GM21515 (cell line): ENCODE measurements around the gene GRID2IP.
"Not testable (repeated sequence)": the region's sequence is repeated elsewhere in the genome, so short reads cannot be mapped to it uniquely, and the experiment has no call there.

Experiments
- ATAC-seq: cut with Tn5 transposase; IDR thresholded peaks from one replicate; pipeline ENCODE4 v1.9.1; 2021; ENCODE audit not compliant: unreplicated experiment

GRID2IP gene

GRCh38 chr7:6495597-6496262, 55.5 kb downstream of the GRID2IP start:
- ATAC-seq: no peak

- ATAC-seq: no peak
Measured at GRCh38 chr7:6494365-6494764, 56.9 kb downstream of the GRID2IP start.

- no peak for ATAC-seq
Measured at GRCh38 chr7:6491194-6491593, 60.1 kb downstream of the GRID2IP start.

GRCh38 chr7:6489612-6490011, 61.6 kb downstream of the GRID2IP start:
- no peak for ATAC-seq

- no peak for ATAC-seq
Measured at GRCh38 chr7:6487184-6487545, 64.1 kb downstream of the GRID2IP start.

GRCh38 chr7:6486438-6487183, 64.7 kb downstream of the GRID2IP start:
- no peak for ATAC-seq

GRCh38 chr7:6482743-6483119, 68.5 kb downstream of the GRID2IP start:
- ATAC-seq: no peak

- no peak for ATAC-seq
Measured at GRCh38 chr7:6482307-6482706, 69.0 kb downstream of the GRID2IP start.

- no peak for ATAC-seq
Measured at GRCh38 chr7:6481445-6481844, 69.8 kb downstream of the GRID2IP start.

GRCh38 chr7:6480323-6480660, 71.0 kb downstream of the GRID2IP start:
- no peak for ATAC-seq

GRCh38 chr7:6479067-6479466, 72.2 kb downstream of the GRID2IP start:
- ATAC-seq: no peak

GRCh38 chr7:6478186-6478585, 73.1 kb downstream of the GRID2IP start:
- ATAC-seq: no peak

- no peak for ATAC-seq
Measured at GRCh38 chr7:6477318-6477660, 74.0 kb downstream of the GRID2IP start.

GRCh38 chr7:6476596-6477317, 74.5 kb downstream of the GRID2IP start:
- no peak for ATAC-seq

GRCh38 chr7:6475433-6476186, 75.7 kb downstream of the GRID2IP start:
- ATAC-seq: no peak

GRCh38 chr7:6465862-6466261, 85.4 kb downstream of the GRID2IP start:
- no peak for ATAC-seq

- not testable (repeated sequence) for ATAC-seq
Measured at GRCh38 chr7:6463609-6464008, 87.7 kb downstream of the GRID2IP start.

- ATAC-seq: no peak
Measured at GRCh38 chr7:6461946-6462550, 89.2 kb downstream of the GRID2IP start.

- no peak for ATAC-seq
Measured at GRCh38 chr7:6460990-6461584, 90.2 kb downstream of the GRID2IP start.

- ATAC-seq: no peak
Measured at GRCh38 chr7:6460303-6460702, 91.0 kb downstream of the GRID2IP start.

GRCh38 chr7:6458676-6459075, 92.6 kb downstream of the GRID2IP start:
- not testable (repeated sequence) for ATAC-seq
